Neural progenitor cell (in vitro differentiated cells): ENCODE measurements around the gene LINC00632. TPM values are rescaled to one million over a fixed set of nuclear protein-coding genes. Genes with fewer than 3 reads are reported as not detected.

Experiments used
- DNase-seq: peaks from one replicate; pipeline ENCODE4 v3.0.0-alpha.2; 2016; ENCODE audit warnings: low spot score
- H2AFZ ChIP-seq: fragments of 200-600 bp; sonication (generic); replicated peaks from 2 replicates; pipeline ENCODE4 v1.6.1; 2016; ENCODE audit warnings: antibody characterized with exemption
- H3F3A ChIP-seq: fragments of 200-600 bp; sonication (generic); 2 replicates; pipeline ENCODE4 v1.6.1; 2016; ENCODE audit warnings: antibody characterized with exemption, low read depth
- H3K27ac ChIP-seq: fragments of 200-600 bp; sonication (generic); 2 replicates; pipeline ENCODE4 v1.5.1; 2016; ENCODE audit warnings: mild to moderate bottlenecking
- H3K27me3 ChIP-seq: fragments of 200-600 bp; sonication (generic); 2 replicates; pipeline ENCODE4 v1.6.1; 2016; ENCODE audit warnings: mild to moderate bottlenecking, moderate library complexity
- H3K36me3 ChIP-seq: fragments of 200-600 bp; sonication (generic); 2 replicates; pipeline ENCODE4 v1.5.1; 2016
- H3K4me1 ChIP-seq: fragments of 200-600 bp; sonication (generic); 2 replicates; pipeline ENCODE4 v1.6.1; 2016; ENCODE audit warnings: mixed run types
- H3K4me2 ChIP-seq: fragments of 200-600 bp; sonication (generic); 2 replicates; pipeline ENCODE4 v1.6.1; 2016
- H3K4me3 ChIP-seq: fragments of 200-600 bp; sonication (generic); 2 replicates; pipeline ENCODE4 v1.5.1; 2016
- H3K79me2 ChIP-seq: fragments of 200-600 bp; sonication (generic); 2 replicates; pipeline ENCODE4 v1.6.1; 2016; ENCODE audit warnings: low read depth
- H3K9ac ChIP-seq: fragments of 200-600 bp; sonication (generic); 2 replicates; pipeline ENCODE4 v1.6.1; 2016
- H3K9me3 ChIP-seq: fragments of 200-600 bp; sonication (generic); 2 replicates; pipeline ENCODE4 v1.5.1; 2016; ENCODE audit warnings: low read depth
- H4K20me1 ChIP-seq: fragments of 200-600 bp; sonication (generic); 2 replicates; pipeline ENCODE4 v1.6.1; 2016; ENCODE audit warnings: low read depth
- H3K27ac Mint-ChIP-seq: 3 replicates; pipeline ENCODE4 v1.8.0; 2021; ENCODE audit warnings: mixed read lengths
- H3K27me3 Mint-ChIP-seq: 2 replicates; pipeline ENCODE4 v1.8.0; 2022; ENCODE audit warnings: low read depth, mild to moderate bottlenecking, inconsistent platforms, moderate library complexity, mixed read lengths; ENCODE audit not compliant: insufficient read depth
- H3K36me3 Mint-ChIP-seq: 3 replicates; pipeline ENCODE4 v1.8.0; 2021; ENCODE audit warnings: mixed read lengths
- H3K4me1 Mint-ChIP-seq: 3 replicates; pipeline ENCODE4 v1.8.0; 2021; ENCODE audit warnings: mixed read lengths
- H3K4me3 Mint-ChIP-seq: 3 replicates; pipeline ENCODE4 v1.8.0; 2021; ENCODE audit warnings: mild to moderate bottlenecking, moderate library complexity, mixed read lengths
- H3K9me3 Mint-ChIP-seq: 3 replicates; pipeline ENCODE4 v1.8.0; 2020; ENCODE audit warnings: mixed read lengths
- CTCF ChIP-seq: fragments of 200-600 bp; sonication (generic); IDR thresholded peaks from 2 replicates; pipeline ENCODE4 v1.5.1; 2017; ENCODE audit warnings: antibody characterized with exemption, mild to moderate bottlenecking
- EZH2 ChIP-seq: fragments of 200-600 bp; sonication (generic); IDR thresholded peaks from 2 replicates; pipeline ENCODE4 v1.6.1; 2017; ENCODE audit warnings: antibody characterized with exemption, mild to moderate bottlenecking, moderate library complexity
- EZH2phosphoT487 ChIP-seq: fragments of 200-600 bp; sonication (generic); IDR thresholded peaks from 2 replicates; pipeline ENCODE4 v1.6.1; 2017; ENCODE audit warnings: antibody characterized with exemption
- total RNA-seq: library from RNA; depleted of rRNA; stranded (reverse); fragments of >200 nt; gene quantifications from 2 replicates; pipeline ENCODE4 v1.2.3, GENCODE V29; 2015; ENCODE audit warnings: low replicate concordance

LINC00632 gene
- total RNA-seq, 1 donor from 2014 or later = 12.0 TPM

DNA sequence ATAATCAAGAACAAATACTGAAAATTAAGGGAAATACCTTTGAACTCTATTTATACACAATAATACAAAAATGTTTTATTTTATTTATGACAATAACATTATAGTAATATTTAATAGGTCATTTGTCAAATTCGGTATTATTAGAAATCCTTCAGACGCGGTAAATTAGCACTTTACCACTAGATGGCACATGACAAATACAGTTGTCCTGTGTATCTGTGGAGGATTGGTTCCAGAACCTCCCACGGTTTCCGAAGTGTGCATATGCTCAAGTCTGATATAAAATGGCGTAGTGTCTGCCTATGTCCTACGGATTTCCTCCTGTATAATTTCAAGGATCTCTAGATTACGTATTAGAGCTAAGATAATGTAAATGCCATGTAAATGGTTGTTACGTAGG, 8.1 kb upstream of the LINC00632 start:
- H2AFZ ChIP-seq = no peak overlapping the region
- H3K27me3 Mint-ChIP-seq = peaks cover 2% of the 10 kb centered on the region

DNA sequence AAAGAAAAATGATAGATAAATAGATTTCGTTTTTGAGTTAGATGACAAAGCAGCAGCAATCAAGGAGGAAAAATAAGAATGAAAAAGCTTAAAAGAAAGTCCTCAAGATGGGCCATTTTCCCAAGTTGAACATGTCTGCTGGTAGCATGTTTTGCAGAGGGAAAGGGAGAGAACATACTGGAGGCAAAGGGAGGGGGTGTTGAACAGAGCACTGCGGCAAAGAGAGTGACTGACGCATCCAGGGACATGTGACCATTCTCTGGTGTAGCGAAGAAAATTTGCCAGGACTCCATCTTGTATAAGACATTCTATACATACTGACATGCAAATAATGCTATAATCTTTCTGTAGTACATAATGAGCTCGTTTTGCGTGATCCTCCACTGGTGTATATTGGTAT, 1.2 kb downstream of the LINC00632 start:
- no peaks in the 10 kb centered on the region for H3K79me2 ChIP-seq
- H3F3A ChIP-seq = no peaks in the 10 kb centered on the region
- H3K36me3 Mint-ChIP-seq = peaks cover 2% of the 10 kb centered on the region
- H3K4me1 ChIP-seq = no peaks in the 10 kb centered on the region
- H3K4me1 Mint-ChIP-seq = peaks cover 22% of the 10 kb centered on the region
- no peaks in the 10 kb centered on the region for H3K36me3 ChIP-seq
- no peak overlapping the region for H3K27ac ChIP-seq
- no peak for DNase-seq
- no peaks in the 10 kb centered on the region for H4K20me1 ChIP-seq
- H3K9me3 Mint-ChIP-seq = no peaks in the 10 kb centered on the region
- no peak overlapping the region for H3K9ac ChIP-seq
- peak overlapping the region; percentile 59 for H3K27ac Mint-ChIP-seq
- peak overlapping the region; percentile 72 for H3K4me2 ChIP-seq
- TF ChIP-seq EZH2phosphoT487 (no peak), EZH2 (no peak), CTCF (no peak)
- H2AFZ ChIP-seq = no peak overlapping the region
- H3K9me3 ChIP-seq = no peaks in the 10 kb centered on the region
- peak overlapping the region; percentile 91 for H3K4me3 Mint-ChIP-seq
- H3K27me3 ChIP-seq = no peaks in the 10 kb centered on the region
- no peaks in the 10 kb centered on the region for H3K27me3 Mint-ChIP-seq
- H3K4me3 ChIP-seq = peak overlapping the region; percentile 42

More for the DNA sequence above, 8.1 kb upstream of the LINC00632 start:
- no peaks in the 10 kb centered on the region for H4K20me1 ChIP-seq
- no peaks in the 10 kb centered on the region for H3K36me3 ChIP-seq
- H3K79me2 ChIP-seq = no peaks in the 10 kb centered on the region
- no peaks in the 10 kb centered on the region for H3K36me3 Mint-ChIP-seq
- no peak overlapping the region for H3K27ac Mint-ChIP-seq
- H3K4me1 ChIP-seq = no peaks in the 10 kb centered on the region
- no peak overlapping the region for H3K4me2 ChIP-seq
- no peak overlapping the region for H3K4me3 Mint-ChIP-seq
- no peak overlapping the region for H3K9ac ChIP-seq
- H3F3A ChIP-seq = no peaks in the 10 kb centered on the region
- H3K9me3 Mint-ChIP-seq = no peaks in the 10 kb centered on the region
- no peaks in the 10 kb centered on the region for H3K27me3 ChIP-seq
- no peak overlapping the region for H3K27ac ChIP-seq
- DNase-seq = no peak
- H3K4me1 Mint-ChIP-seq = no peaks in the 10 kb centered on the region
- TF ChIP-seq CTCF (peak; percentile 43), EZH2 (no peak), EZH2phosphoT487 (no peak)
- H3K4me3 ChIP-seq = no peak overlapping the region
- H3K9me3 ChIP-seq = no peaks in the 10 kb centered on the region

DNA sequence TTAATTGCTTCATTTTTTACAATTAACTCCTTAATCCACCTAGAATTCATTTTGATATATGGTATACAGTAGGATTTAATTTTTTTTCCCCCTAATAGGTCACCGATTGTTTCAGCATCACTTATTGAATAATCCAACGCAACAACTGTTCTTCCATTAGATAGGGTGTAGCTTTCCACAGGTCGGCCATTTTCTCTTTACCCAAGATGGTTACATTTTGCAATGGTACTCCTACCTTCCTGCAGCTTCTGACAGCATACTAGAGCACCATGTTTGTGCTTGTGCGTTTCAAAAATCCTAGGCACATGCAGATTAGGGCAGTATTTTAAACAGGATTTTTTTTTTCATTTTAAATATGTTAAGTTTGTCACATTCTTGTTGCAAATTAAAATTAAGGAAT, 2.3 kb downstream of the LINC00632 start:
- Mint-ChIP-seq H3K27ac (no peak overlapping the region), H3K36me3 (peaks cover 2% of the 10 kb centered on the region), H3K4me3 (peak overlapping the region; percentile 22), H3K9me3 (no peaks in the 10 kb centered on the region), H3K4me1 (peaks cover 22% of the 10 kb centered on the region), H3K27me3 (no peaks in the 10 kb centered on the region)
- Histone ChIP-seq H3K27ac (no peak overlapping the region), H3K4me2 (no peak overlapping the region), H2AFZ (no peak overlapping the region), H3K79me2 (no peaks in the 10 kb centered on the region), H4K20me1 (no peaks in the 10 kb centered on the region), H3F3A (no peaks in the 10 kb centered on the region), H3K27me3 (no peaks in the 10 kb centered on the region), H3K9me3 (no peaks in the 10 kb centered on the region), H3K9ac (no peak overlapping the region), H3K4me1 (no peaks in the 10 kb centered on the region), H3K36me3 (no peaks in the 10 kb centered on the region), H3K4me3 (no peak overlapping the region)
- no peak for TF ChIP-seq CTCF
- TF ChIP-seq EZH2 = no peak
- no peak for TF ChIP-seq EZH2phosphoT487
- DNase-seq = no peak
